Astrocyte of the hippocampus (primary cell): ENCODE data around the gene SPDYE6.
"Not testable (repeated sequence)": the region's sequence is repeated elsewhere in the genome, so short reads cannot be mapped to it uniquely, and the experiment has no call there.

Source experiments
- DNase-seq: peaks from one replicate; pipeline ENCODE4 v3.0.0; 2011; ENCODE audit warnings: low read depth, low spot score

The SPDYE6 gene

DNA sequence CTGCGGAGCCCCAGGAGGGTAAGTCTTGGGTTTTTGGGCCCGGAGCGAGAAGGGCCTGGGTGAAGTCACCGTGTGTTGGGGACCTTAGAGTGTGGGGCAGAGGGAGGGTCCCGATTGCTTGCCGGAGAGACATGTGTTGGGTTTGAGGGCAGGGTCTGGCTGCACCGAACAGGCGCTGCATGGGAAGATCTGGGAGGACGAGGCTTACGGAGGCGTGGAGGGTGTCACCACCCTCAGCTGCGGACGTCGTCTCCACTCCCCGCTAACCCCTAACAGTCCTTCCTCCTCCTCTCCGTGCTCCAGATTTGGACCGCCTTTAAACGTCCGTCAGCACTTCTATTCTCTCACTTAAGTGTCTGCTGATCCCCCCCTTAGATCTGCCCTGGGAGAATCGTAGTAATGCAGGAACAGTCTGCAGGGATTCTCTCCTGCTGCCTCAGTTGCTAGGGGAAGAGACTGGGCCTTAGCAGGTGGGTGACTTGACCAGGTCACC, 8.2 kb upstream of the SPDYE6 start:
- not testable (repeated sequence) for DNase-seq

DNA sequence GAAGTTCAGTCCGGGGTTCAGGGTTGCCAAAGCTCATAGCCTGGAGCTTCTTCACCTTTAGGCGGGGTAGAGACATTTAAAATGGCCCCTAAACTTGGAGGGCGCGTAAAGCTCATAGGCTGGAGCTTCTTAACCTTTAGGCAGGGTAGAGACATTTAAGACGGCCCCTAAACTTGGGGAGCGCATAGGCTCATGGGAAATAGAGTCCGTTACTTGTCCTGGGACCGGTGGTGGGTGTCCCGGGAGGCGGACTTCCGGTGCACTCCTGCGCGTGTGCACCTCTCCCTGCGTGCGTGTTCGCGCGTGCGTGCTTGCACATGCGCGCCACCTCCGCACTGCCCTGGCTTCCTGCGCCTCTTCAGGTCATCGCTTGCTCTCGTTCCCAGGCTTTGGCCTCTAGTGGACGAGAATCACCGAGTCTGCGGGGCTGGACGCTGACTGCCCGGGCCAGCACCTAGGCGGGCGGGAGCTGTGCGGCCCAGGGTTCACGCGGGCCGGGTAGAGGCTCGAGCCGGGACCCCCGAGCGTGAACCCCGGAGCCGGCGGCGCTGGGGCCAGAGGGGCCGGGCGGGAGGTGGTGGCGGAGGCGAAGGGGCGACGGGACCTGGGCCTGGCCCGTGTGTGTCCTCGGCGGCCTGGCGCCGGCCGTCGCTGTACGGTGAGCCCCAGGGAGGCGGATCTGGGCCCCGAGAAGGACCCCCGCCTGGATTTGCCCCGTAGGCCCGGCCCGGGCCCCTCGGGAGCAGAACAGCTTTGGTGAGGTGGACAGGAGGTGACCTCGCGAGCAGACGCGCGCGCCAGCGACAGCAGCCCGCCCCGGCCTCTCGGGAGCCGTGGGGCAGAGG, 7.5 kb upstream of the SPDYE6 start:
- DNase-seq: peak; percentile 98

DNA sequence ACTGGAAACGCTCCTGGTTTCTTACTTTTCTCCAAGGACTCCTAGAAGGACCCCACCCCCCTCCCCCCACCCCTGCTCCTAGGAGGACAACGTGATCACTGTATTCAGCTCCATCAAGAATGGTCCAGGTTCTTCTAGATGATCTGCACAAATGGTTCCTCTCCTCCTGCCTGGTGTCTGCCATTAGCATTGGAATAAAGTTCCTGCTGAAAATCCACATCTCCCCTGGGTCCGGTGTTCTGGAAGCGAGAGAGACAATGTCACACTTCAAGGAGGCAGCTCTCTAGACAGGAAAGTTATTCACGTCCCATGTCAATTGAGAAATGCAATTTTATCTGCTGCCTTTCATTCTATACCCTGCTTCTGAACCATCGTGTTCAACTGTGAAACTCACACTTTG, 9.3 kb downstream of the SPDYE6 start:
- DNase-seq: not testable (repeated sequence)

DNA sequence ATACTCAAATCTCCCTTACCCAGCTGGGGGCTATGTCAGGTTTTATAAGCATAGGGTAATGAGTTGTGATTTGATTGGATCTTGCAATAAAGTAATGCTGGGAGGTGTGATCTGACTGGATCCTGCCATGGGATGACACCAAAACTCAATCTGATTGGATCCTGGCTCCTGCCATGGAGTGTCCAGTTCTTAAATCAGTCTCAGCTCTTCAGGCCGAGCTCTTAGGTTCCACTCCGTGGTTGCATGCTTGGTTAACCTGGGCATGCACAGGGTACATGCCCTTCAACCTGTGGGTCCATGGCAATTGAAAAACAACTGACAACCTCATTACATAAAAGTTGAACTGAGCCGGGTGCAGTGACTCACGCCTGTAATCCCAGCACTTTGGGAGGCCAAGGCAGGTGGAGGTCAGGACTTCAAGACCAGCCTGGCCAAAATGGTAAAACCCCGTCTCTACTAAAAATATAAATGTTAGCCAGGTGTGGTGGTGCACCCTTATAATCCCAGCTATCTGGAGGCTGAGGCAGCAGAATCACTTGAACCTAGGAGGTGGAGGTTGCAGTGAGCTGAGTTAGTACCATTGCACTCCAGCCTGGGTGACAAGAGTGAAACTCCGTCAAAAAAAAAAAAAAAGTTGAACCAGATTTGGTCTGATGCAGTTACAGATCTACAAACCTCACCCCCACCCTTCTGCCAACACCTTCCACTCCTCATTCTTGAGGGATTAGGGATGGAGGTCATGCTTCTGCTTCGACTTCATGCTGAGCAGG, 15.5 kb downstream of the SPDYE6 start:
- not testable (repeated sequence) for DNase-seq

DNA sequence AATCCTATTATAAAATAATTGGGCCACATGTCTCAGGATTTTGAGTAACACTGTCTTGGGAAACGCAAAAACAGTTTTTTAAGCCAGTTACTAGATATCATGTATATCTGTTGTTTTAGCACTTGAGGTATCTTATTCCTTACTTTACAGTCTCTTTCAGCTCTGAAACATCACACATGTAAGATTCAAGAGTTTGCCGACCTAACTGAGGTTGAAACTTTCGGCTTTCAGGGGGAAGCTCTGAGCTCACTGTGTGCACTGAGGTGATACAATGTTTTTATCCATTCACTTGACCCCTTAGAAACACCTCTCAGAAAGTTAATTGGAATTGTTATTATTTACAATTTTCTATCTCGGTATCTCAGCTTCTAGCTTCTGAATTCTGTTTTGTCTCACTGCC, 18.8 kb downstream of the SPDYE6 start:
- DNase-seq: not testable (repeated sequence)

DNA sequence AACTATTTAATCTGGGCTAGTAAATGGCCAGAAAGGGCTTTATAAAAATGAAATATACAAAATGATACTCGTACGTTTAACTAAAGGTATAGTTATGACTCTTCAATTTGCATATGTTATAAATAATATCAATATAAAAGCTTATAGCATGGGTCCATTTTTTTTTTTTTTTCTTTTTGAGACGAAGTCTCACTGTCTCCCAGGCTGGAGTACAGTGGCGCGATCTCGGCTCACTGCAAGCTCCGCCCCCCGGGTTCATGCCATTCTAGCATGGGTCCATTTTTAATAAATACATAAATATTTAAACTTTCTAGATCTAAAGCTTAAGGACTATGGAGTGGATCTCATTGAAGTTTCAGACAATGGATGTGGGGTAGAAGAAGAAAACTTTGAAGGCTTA, 19.2 kb downstream of the SPDYE6 start:
- DNase-seq: not testable (repeated sequence)

DNA sequence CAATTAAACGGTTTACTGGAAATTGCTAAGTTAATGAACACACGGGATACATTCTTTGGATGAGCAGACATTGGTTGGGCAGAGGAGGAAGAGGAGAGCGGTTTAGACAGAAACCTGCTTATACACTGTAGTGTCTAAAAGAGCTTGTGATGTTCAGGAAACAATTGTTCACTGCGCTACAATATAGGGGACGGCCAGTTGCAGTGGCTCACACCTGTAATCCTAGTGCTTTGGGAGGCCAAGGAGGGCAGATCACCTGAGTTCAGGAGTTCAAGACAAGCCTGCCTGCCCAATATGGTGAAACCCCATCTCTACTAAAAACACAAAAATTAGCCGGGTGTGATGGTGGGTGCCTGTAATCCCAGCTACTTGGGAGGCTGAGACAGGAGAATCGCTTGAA, 20.7 kb downstream of the SPDYE6 start:
- DNase-seq: not testable (repeated sequence)

DNA sequence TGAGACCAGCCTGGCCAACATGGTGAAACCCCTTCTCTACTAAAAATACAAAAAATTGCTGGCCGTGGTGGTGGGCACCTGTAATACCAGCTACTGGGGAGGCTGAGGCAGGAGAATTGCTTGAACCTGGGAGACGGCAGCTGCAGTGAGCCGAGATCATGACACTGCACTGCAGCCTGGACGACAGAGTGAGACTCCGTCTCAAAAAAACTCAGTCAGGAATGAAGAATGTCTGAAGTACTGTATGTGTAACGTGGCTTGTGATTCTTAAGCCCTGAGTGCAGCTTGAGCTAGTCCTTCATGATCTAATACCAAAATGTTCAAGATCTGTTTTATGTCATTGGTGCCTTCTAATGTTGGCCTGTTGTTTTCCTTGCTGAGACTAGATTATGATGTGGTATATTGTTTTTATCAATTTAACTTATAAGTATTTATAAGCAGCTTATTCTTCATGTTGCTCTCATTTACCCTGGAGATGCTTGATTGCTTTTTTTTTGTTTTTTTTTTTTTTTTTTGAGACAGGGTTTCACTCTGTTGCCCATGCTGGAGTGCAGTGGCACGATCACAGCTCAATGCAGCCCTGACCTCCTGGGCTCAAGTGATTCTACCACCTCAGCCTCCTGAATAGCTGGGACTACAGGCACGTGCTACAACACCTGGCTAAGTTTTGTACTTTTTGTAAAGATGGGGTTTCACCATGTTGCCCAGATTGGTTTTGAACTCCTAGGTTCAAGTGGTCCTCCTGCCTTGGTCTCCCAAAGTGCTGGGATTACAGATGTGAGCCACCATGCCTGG, 25.4 kb downstream of the SPDYE6 start:
- DNase-seq: not testable (repeated sequence)

DNA sequence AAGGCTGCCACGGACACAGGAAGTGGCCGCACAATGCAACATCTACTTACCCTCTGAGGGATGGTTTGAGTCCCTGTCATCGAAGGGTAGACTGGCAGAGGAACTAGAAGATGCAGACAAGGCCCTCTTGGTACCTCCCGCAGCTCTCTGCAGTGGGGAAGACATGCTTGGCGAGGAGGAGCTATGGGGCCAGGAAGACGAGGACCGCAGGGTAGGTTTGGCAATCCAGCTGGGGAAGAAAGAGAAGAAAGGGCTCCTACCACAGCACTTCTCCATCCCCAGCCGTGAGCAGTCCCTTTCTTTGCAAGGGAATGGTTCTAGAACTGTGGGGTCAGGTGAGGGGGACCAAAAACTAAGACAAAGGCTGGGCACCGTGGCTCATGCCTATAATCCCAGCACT, 26.9 kb downstream of the SPDYE6 start:
- not testable (repeated sequence) for DNase-seq

DNA sequence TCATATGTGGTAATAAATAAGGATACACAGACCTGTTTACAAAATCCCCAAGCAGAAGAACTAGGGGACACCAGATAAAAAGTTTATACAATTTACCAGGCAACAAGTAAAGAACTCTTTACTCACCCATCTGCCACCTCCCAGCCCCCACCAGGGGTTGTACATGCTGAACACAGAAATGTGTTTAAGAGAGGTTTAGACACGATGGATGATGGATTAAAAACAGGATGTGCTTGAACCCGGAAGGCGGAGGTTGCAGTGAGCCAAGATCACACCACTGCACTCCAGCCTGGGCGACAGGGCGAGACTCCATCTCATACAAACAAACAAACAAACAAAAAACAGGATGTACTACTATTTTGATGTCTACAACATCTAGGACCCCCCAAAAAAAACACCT, 27.4 kb downstream of the SPDYE6 start:
- DNase-seq: not testable (repeated sequence)

DNA sequence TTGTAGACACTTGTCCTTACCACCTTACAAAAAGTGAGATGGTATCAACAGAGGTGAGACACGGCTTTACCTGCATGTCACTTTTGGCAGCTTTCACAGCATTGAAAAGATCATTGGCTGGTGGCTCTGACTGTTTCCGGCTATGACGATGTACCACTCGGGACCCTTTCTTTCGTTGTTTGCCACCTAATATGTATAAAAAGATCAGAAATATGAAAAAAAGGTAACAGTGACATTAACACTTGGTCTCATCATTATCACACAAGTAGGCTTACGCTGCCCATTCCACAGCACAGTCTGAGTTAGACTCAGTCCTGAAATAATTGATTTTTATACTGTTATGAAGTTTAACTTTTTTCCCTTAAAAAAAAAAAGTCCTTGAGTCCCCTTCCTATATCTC, 29.1 kb downstream of the SPDYE6 start:
- not testable (repeated sequence) for DNase-seq

DNA sequence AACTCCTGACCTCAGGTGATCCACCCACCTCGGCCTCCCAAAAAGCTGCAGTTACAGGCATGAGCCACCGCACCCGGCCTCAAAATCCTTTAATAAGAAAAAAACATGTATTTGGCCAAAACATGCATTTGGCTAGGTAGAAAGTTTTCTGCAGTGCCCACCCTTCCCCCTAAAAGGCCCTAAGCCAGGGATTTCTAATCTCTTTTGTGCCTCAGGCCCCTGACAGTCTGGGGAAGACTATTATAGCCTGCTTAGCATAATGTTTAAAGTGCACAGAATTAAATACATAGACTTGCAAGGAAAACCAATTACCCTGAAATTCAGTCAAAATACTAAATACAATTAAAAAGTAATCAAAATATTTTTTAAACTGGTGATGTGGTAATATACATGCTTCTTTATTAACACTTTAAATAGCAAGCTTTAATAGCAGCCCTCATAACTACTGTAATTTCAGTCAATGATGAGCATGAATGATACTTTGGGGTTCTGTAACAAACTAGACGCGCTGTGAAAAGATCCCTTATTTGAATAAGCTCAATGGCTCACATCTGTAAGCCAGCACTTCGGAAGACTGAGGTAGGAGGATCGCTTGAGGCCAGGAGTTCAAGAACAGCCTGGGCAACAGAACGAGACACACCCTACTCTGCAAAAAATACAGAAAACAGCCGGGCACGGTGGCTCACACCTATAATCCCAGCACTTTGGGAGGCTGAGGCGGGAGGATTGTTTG, 29.9 kb downstream of the SPDYE6 start:
- DNase-seq: no peak

DNA sequence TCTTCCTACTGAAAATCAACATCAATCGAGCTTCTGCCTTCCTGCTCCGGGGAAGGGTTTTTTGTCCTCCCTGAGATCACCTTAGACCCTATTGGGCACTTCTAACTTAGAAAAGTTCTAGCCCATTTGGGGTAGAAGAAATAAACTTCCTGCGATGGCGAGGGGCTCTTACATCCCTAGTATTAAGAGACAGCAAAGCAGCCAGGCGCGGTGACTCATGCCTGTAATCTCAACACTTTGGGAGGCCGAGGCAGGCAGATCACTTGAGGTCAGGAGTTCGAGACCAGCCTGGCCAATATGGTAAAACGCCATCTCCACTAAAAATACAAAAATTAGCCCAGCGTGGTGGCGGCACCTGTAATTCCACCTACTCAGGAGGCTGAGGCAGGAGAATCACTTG, 31.1 kb downstream of the SPDYE6 start:
- not testable (repeated sequence) for DNase-seq

DNA sequence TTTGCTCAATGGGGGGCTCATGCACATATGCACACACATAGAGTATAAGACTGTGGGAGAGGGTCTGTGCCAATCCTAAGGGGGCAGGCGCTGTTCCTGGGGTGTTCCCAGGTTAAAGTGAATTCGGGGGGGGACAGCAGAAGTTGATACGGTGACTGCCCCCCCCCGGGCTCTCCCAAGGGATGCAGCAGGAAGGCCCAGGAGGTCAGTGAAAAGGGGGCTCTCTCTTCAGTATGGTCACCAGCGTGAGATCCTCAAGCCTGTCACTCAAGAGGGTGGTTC, 32.4 kb downstream of the SPDYE6 start:
- no peak for DNase-seq

DNA sequence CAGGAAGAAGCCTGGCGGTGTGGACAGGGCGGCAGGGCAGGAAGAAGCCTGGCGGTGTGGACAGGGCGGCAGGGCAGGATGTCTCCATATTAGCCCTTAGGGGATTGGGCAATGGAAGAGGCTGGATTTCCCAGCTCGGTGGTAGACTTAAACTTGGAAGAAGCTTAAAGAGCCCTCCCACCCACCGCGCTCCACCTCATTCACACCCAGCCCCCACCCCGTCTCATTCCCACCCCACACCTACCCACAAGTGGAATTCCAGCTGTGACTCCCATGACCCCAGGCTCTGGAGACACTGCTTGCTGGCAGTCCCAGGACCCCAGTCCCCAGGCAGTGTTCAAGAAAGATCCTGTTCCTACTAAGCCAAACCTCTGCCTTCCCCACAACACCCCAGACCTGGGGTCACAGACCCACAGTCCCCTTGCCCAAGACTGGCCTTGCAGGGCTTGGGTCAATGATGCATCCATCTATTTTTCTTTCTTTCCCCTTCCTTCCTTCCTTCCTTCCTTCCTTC, 34.0 kb downstream of the SPDYE6 start:
- DNase-seq: no peak

DNA sequence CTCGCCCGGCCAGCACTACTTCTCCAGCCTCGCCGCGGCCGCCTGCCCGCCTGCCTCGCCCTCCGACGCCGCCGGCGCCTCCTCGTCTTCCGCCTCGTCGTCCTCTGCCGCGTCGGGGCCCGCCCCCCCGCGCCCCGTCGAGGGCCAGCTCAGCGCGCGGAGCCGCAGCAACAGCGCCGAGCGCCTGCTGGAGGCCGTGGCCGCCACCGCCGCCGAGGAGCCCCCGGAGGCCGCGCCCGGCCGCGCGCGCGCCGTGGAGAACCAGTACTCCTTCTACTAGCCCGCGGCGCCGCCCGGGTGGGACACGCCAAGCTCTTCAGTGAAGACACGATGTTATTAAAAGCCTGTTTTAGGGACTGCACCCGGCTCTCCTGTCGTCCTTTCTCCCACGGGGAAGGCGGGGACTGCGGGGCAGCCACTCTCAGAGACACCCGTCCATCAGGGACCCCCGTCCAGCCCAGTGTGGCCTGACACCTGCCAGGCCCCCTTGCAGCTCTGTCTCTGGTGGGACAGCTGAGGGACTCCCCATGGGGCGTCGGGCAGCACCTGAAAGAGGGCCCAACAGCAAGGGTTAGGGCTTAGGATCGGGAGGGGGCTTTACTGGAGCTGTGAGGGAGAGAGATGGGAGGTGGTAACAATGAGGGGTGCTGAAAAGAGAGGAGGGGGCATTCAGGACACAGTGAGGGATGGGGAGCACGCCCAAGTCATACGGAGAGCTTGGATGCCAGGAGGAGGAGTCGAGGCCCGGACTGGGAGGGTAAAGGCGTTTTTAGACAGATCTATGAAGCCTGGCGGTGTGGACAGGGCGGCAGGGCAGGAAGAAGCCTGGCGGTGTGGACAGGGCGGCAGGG, 34.7 kb downstream of the SPDYE6 start:
- peak; percentile 17 for DNase-seq

DNA sequence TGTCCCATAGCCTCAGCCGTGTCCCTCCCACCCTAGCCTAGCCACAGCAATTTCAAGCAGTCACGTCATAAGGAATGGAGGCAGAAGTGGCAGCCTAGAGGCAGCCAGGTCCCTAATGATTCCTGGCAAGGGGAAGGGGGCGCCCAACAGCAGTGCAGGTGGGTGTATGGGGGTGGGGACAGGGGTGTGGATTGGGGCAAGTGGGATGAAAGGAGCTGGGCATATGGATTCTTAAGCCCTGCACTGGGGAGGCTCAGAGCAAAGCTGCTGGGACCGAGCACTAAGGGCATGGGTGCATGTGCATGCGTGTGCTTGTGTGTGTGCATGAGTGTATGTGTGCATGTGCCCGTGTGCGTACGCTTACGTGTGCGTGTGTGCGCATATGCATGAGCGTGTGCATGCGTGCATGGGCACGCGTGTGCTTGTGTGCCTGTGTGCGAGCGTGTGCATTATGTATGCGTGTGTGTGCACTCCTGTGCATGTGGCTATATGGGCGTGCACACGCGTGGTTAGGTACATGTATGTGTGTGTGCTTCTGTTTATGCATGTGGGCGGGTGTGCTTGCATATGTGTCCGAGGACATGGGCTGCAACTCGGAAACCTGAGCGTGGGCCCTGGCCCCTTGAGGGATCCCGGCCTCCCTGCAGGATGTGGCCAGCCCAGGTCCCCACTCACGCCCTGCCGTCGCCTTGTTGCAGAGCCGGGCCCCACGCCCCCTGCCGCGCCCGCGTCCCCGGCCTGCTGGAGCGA, 35.5 kb downstream of the SPDYE6 start:
- no peak for DNase-seq

DNA sequence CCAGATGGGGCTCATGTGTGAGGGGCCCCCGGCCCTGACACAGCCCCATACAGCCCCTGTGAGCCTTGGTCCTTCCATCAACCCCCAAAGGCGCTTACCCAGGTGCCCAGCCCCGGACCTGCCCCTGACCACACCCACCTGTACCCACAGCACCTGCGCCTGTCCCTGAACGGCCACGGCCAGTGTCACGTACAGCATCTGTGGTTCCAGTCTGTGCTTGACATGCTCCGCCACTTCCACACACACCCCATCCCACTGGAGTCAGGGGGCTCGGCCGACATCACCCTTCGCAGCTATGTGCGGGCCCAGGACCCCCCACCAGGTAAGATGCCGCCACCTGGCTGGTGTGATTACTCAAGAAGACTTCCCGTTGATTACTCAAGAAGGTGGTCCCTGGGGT, 36.1 kb downstream of the SPDYE6 start:
- DNase-seq: no peak

DNA sequence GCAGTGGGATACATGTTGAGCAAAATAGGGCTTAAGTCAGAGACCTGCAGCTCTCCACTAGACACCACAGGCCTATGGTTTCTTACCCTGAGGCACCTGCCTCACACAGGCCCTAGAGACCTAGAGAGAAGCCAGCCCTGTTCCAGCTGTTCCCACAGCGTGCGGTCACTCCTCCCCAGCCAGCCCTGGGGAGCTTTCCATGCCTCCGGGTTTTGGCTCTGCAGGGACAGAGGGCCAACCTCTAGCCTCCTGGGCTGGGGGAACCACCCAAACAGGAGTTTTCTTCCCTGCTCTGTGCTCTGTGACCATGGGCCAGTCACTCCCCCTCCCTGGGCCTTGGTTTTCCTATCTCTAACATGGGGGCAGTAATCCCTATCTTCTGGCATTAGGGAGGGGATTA, 36.6 kb downstream of the SPDYE6 start:
- no peak for DNase-seq
